IMR-90 (cell line): Measurements from ENCODE around the gene ADAM30. TPM values are rescaled to one million over a fixed set of nuclear protein-coding genes. Genes with fewer than 3 reads are reported as not detected.

Source experiments
- ATAC-seq: fragments of 200-7000 bp; cut with Tn5 transposase; 2 replicates; pipeline ENCODE4 v1.9.1; 2020; ENCODE audit warnings: low read depth, mild to moderate bottlenecking, moderate library complexity
- BruUV-seq: library from RNA; stranded (reverse); fragments of 400-500 nt; replicated peaks from 2 replicates; lab custom pipeline; 2021; lab: Mats Ljungman, UMichigan
- CTCF ChIA-PET: fragments of 300-600 bp; formaldehyde crosslinking; extraction: SDS; loops from one replicate; lab custom pipeline; 2021; ENCODE audit warnings: antibody characterized with exemption; lab: Yijun Ruan, JAX
- POLR2A ChIA-PET: fragments of 300-600 bp; sonication (Branson Sonifier 250); formaldehyde crosslinking; loops from one replicate; lab custom pipeline; 2022; ENCODE audit warnings: antibody characterized with exemption; ENCODE audit not compliant: unreplicated experiment; lab: Charles Lee
- DNase-seq: peaks from one replicate; pipeline ENCODE4 v3.0.0; 2013
- H2AFZ ChIP-seq: replicated peaks from 2 replicates; pipeline ENCODE3; 2013; ENCODE audit warnings: low read length, mild to moderate bottlenecking; ENCODE audit not compliant: poor library complexity
- H2AK5ac ChIP-seq: 2 replicates; pipeline ENCODE4 v1.6.1; 2013; ENCODE audit warnings: low read depth, low read length, inconsistent platforms
- H2AK9ac ChIP-seq: replicated peaks from 2 replicates; pipeline ENCODE3; 2013; ENCODE audit warnings: mild to moderate bottlenecking, low read depth, low read length, moderate library complexity; ENCODE audit not compliant: poor library complexity
- H2BK120ac ChIP-seq: 2 replicates; pipeline ENCODE4 v1.6.1; 2013; ENCODE audit warnings: low read depth, low read length, inconsistent platforms
- H2BK15ac ChIP-seq: 3 replicates; pipeline ENCODE4 v1.6.1; 2013; ENCODE audit warnings: low read depth, low read length, inconsistent platforms
- H2BK20ac ChIP-seq: 2 replicates; pipeline ENCODE4 v1.6.1; 2013; ENCODE audit warnings: low read depth, mild to moderate bottlenecking, inconsistent platforms, low read length, moderate library complexity
- H2BK5ac ChIP-seq: 2 replicates; pipeline ENCODE4 v1.6.1; 2013; ENCODE audit warnings: mild to moderate bottlenecking, low read depth, low read length, inconsistent platforms; ENCODE audit not compliant: poor library complexity, severe bottlenecking
- H3K14ac ChIP-seq: replicated peaks from 2 replicates; pipeline ENCODE4 v1.6.1; 2013; ENCODE audit warnings: low read depth, low read length, inconsistent platforms
- H3K18ac ChIP-seq: 2 replicates; pipeline ENCODE4 v1.6.1; 2013; ENCODE audit warnings: low read depth, low read length, control low read depth
- H3K23ac ChIP-seq: 2 replicates; pipeline ENCODE4 v1.6.1; 2013; ENCODE audit warnings: low read depth, low read length, inconsistent platforms
- H3K27ac ChIP-seq: 2 replicates; pipeline ENCODE4 v1.5.1; 2013; ENCODE audit warnings: mild to moderate bottlenecking, control low read depth, low read length; ENCODE audit not compliant: insufficient read depth
- H3K27me3 ChIP-seq: 2 replicates; pipeline ENCODE4 v1.6.1; 2013; ENCODE audit warnings: low read length; ENCODE audit not compliant: control insufficient read depth, insufficient read depth
- H3K36me3 ChIP-seq: 2 replicates; pipeline ENCODE4 v1.6.1; 2013; ENCODE audit warnings: low read length, mixed read lengths; ENCODE audit not compliant: control insufficient read depth, insufficient read depth
- H3K4ac ChIP-seq: 2 replicates; pipeline ENCODE4 v1.6.1; 2013; ENCODE audit warnings: low read depth, low read length, inconsistent platforms
- H3K4me1 ChIP-seq: 2 replicates; pipeline ENCODE4 v1.6.1; 2013; ENCODE audit warnings: low read length, mixed read lengths; ENCODE audit not compliant: control insufficient read depth, insufficient read depth
- H3K4me2 ChIP-seq: 2 replicates; pipeline ENCODE4 v1.6.1; 2013; ENCODE audit warnings: low read depth, mild to moderate bottlenecking, control low read depth, low read length, moderate library complexity
- H3K4me3 ChIP-seq: 2 replicates; pipeline ENCODE4 v1.5.1; 2013; ENCODE audit warnings: low read depth, mild to moderate bottlenecking, control low read depth, low read length, moderate library complexity; ENCODE audit not compliant: insufficient read depth
- H3K56ac ChIP-seq: 2 replicates; pipeline ENCODE4 v1.6.1; 2013; ENCODE audit warnings: low read length, inconsistent platforms; ENCODE audit not compliant: insufficient read depth; ENCODE audit errors: extremely low read depth
- H3K79me1 ChIP-seq, 2 experiments: 2 replicates each; pipeline ENCODE4 v1.6.1; 2013; ENCODE audit warnings: low read length in 2 of 2, inconsistent platforms in 1 of 2, low read depth in 1 of 2
- H3K9ac ChIP-seq: 2 replicates; pipeline ENCODE4 v1.6.1; 2013; ENCODE audit warnings: low read depth, low read length, control low read depth
- H3K9me1 ChIP-seq: 2 replicates; pipeline ENCODE4 v1.6.1; 2013; ENCODE audit warnings: low read length, inconsistent platforms; ENCODE audit not compliant: insufficient read depth
- H3K9me3 ChIP-seq: 2 replicates; pipeline ENCODE4 v1.6.1; 2013; ENCODE audit warnings: low read length; ENCODE audit not compliant: control insufficient read depth, insufficient read depth
- H4K20me1 ChIP-seq: 2 replicates; pipeline ENCODE4 v1.6.1; 2013; ENCODE audit warnings: low read length, inconsistent platforms; ENCODE audit not compliant: insufficient read depth
- H4K5ac ChIP-seq: 2 replicates; pipeline ENCODE4 v1.6.1; 2013; ENCODE audit warnings: mild to moderate bottlenecking, low read depth, low read length, control low read depth
- H4K8ac ChIP-seq, 2 experiments: 2 replicates each; pipeline ENCODE4 v1.6.1; 2013; ENCODE audit warnings: low read depth in 2 of 2, low read length in 2 of 2, control low read depth in 1 of 2, inconsistent platforms in 1 of 2
- H4K91ac ChIP-seq: 2 replicates; pipeline ENCODE4 v1.6.1; 2013; ENCODE audit warnings: low read depth, low read length, inconsistent platforms; ENCODE audit not compliant: insufficient read depth
- BHLHE40 ChIP-seq: fragments of 150-350 bp; IDR thresholded peaks from 2 replicates; pipeline ENCODE4 v1.6.1; 2016; ENCODE audit warnings: mild to moderate bottlenecking, low read depth, low read length
- CEBPB ChIP-seq: IDR thresholded peaks from 2 replicates; pipeline ENCODE4 v1.6.1; 2012; ENCODE audit warnings: low read depth, low read length, improper control_type of control experiment
- CHD1 ChIP-seq: IDR thresholded peaks from 2 replicates; pipeline ENCODE4 v1.6.1; 2012; ENCODE audit warnings: low read depth, low read length, improper control_type of control experiment
- CTCF ChIP-seq: conservative IDR thresholded peaks from 2 replicates; pipeline ENCODE4 v1.5.1; 2012; ENCODE audit warnings: mild to moderate bottlenecking, low read depth, low read length, improper control_type of control experiment
- ELK1 ChIP-seq: fragments of 150-350 bp; IDR thresholded peaks from 2 replicates; pipeline ENCODE4 v1.6.1; 2016; ENCODE audit warnings: low read depth, mild to moderate bottlenecking, low read length, moderate library complexity, borderline replicate concordance
- FOS ChIP-seq: fragments of 150-350 bp; IDR thresholded peaks from 2 replicates; pipeline ENCODE4 v1.6.1; 2016; ENCODE audit warnings: low read depth, low read length
- MAFK ChIP-seq: IDR thresholded peaks from 2 replicates; pipeline ENCODE4 v1.6.1; 2012; ENCODE audit warnings: low read depth, low read length, improper control_type of control experiment
- MAZ ChIP-seq: IDR thresholded peaks from 2 replicates; pipeline ENCODE4 v1.6.1; 2012; ENCODE audit warnings: low read depth, mild to moderate bottlenecking, low read length, improper control_type of control experiment, moderate library complexity, borderline replicate concordance
- MXI1 ChIP-seq: IDR thresholded peaks from 2 replicates; pipeline ENCODE4 v1.6.1; 2012; ENCODE audit warnings: low read depth, mild to moderate bottlenecking, low read length, moderate library complexity, borderline replicate concordance
- NFE2L2 ChIP-seq: fragments of 150-350 bp; IDR thresholded peaks from 2 replicates; pipeline ENCODE4 v1.6.1; 2016; ENCODE audit warnings: low read depth, mild to moderate bottlenecking, low read length
- POLR2A ChIP-seq: IDR thresholded peaks from 2 replicates; pipeline ENCODE4 v1.6.1; 2012; ENCODE audit warnings: mild to moderate bottlenecking, low read depth, low read length
- RAD21 ChIP-seq: IDR thresholded peaks from 2 replicates; pipeline ENCODE4 v1.6.1; 2012; ENCODE audit warnings: low read length, improper control_type of control experiment
- RCOR1 ChIP-seq: IDR thresholded peaks from 2 replicates; pipeline ENCODE4 v1.6.1; 2012; ENCODE audit warnings: mild to moderate bottlenecking, low read length, improper control_type of control experiment; ENCODE audit not compliant: insufficient replicate concordance
- RFX5 ChIP-seq: IDR thresholded peaks from 2 replicates; pipeline ENCODE4 v1.8.0; 2012; ENCODE audit warnings: low read depth, mild to moderate bottlenecking, low read length, moderate library complexity
- SMC3 ChIP-seq: fragments of 150-350 bp; IDR thresholded peaks from 2 replicates; pipeline ENCODE4 v1.6.1; 2016; ENCODE audit warnings: low read depth, mild to moderate bottlenecking, antibody characterized with exemption, low read length, moderate library complexity
- USF2 ChIP-seq: fragments of 150-350 bp; IDR thresholded peaks from 2 replicates; pipeline ENCODE4 v1.6.1; 2017; ENCODE audit warnings: mild to moderate bottlenecking, antibody characterized with exemption, low read length, low read depth
- WGBS, 2 experiments: methylation state at CpG; one replicate each; pipeline versions ENCODE4 v1.1.5 to v1.1.7; 2013; ENCODE audit warnings: missing lambda C conversion rate in 2 of 2; ENCODE audit not compliant: insufficient read length in 1 of 2; ENCODE audit errors: extremely low coverage in 2 of 2; 5-methylcytosine and 5-hydroxymethylcytosine counted together
- dilution Hi-C: fragments of 300-500 bp; cut with HindIII; formaldehyde crosslinking; loops from one replicate; pipeline ENCODE4 v1.14.3; 2018; ENCODE audit warnings: low sequenced_read_pairs; ENCODE audit not compliant: unreplicated experiment
- in situ Hi-C: fragments of 300-500 bp; cut with MboI; formaldehyde crosslinking; loops from 3 replicates; pipeline ENCODE4 v1.14.3; 2019; ENCODE audit warnings: low sequenced_read_pairs, inconsistent platforms, mixed read lengths
- intact Hi-C: fragments of 100-400 bp; cut with micrococcal nuclease; formaldehyde crosslinking; loops from 2 replicates; pipeline ENCODE4 v1.10.0; 2022
- polyA plus RNA-seq, 3 experiments: library from polyadenylated mRNA; depleted of rRNA; stranded (reverse); fragments of >200 nt; gene quantifications; 2 replicates each; pipeline ENCODE4 v1.2.3, GENCODE V29; 2012; ENCODE audit warnings: low replicate concordance in 1 of 3
- total RNA-seq: library from RNA; depleted of rRNA; stranded (reverse); fragments of >200 nt; gene quantifications from 2 replicates; pipeline ENCODE4 v1.2.3, GENCODE V29; 2012

ADAM30 gene
- total and polyA plus RNA-seq, 2 of the 4 experiments (the other 2 are of a cell fraction), result not detected

- Histone ChIP-seq H2BK5ac (no peak overlapping the region), H3K4ac (no peak overlapping the region), H3K4me3 (no peak overlapping the region), H3K9me3 (no peaks in the 10 kb centered on the region), H4K5ac (no peak overlapping the region), H3K36me3 (no peaks in the 10 kb centered on the region), H4K20me1 (no peaks in the 10 kb centered on the region), H3K14ac (no peak overlapping the region), H3K27me3 (no peaks in the 10 kb centered on the region), H2BK120ac (no peak overlapping the region), H3K23ac (no peak overlapping the region), H3K18ac (no peak overlapping the region), H2AFZ (no peak overlapping the region), H3K56ac (no peak overlapping the region), H2AK5ac (peak overlapping the region; percentile 8; the same call in 1 of the 2 replicates), H3K79me1 (no peaks in the 10 kb centered on the region), H3K9ac (no peak overlapping the region), H2AK9ac (no peak overlapping the region), H2BK15ac (no peak overlapping the region), H2BK20ac (no peak overlapping the region), H4K8ac (no peak overlapping the region), H4K91ac (no peak overlapping the region), H3K9me1 (no peaks in the 10 kb centered on the region), H3K4me1 (peaks cover 5% of the 10 kb centered on the region; the same call in 1 of the 2 replicates), H3K4me2 (no peak overlapping the region), H3K27ac (no peak overlapping the region)
- ATAC-seq (no peak), DNase-seq (no peak)
- intact Hi-C loops (no loop called here), in situ Hi-C loops (no loop called here), dilution Hi-C loops (no loop called here)
- BruUV-seq, result no TSS peak
- POLR2A ChIA-PET, result no interaction called here
- CTCF ChIA-PET, result no interaction called here
- TF ChIP-seq MAZ (no peak), SMC3 (no peak), CTCF (no peak), MAFK (no peak), USF2 (no peak), NFE2L2 (no peak), RFX5 (no peak), RAD21 (no peak), CHD1 (no peak), POLR2A (no peak), MXI1 (no peak), ELK1 (no peak), CEBPB (no peak), FOS (no peak), RCOR1 (no peak), BHLHE40 (no peak)
- 92% methylated on average over 6 of the region's 23 CpGs; no CpG with 5 or more reads in 1 of the 2 experiments for WGBS, 2 experiments
Observed at GRCh38 chr1:119853155-119853554, 43.2 kb downstream of the ADAM30 start.
